ENCODE results near the gene ADCY5.

DNA sequence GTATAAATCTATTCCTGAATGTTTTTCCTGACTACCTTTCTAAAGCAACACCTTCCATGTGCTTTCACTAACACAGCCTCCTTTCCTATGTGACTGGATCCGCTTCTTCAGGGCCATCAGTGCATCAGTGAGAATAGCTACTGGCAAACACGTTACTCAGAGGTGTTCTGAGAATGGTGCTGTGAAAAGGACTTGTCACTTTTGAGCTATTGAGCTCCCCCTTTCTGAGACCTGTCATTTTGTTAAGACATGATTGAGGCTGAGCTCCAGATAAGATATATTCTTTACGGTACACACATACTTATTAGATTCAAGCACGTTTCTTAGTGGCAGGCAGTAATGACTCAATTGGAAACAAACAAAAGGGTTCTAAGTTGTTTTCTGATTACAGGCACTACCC lies 45.0 kb upstream of the ADCY5 start:
- TF ChIP-seq, protein P1, sequence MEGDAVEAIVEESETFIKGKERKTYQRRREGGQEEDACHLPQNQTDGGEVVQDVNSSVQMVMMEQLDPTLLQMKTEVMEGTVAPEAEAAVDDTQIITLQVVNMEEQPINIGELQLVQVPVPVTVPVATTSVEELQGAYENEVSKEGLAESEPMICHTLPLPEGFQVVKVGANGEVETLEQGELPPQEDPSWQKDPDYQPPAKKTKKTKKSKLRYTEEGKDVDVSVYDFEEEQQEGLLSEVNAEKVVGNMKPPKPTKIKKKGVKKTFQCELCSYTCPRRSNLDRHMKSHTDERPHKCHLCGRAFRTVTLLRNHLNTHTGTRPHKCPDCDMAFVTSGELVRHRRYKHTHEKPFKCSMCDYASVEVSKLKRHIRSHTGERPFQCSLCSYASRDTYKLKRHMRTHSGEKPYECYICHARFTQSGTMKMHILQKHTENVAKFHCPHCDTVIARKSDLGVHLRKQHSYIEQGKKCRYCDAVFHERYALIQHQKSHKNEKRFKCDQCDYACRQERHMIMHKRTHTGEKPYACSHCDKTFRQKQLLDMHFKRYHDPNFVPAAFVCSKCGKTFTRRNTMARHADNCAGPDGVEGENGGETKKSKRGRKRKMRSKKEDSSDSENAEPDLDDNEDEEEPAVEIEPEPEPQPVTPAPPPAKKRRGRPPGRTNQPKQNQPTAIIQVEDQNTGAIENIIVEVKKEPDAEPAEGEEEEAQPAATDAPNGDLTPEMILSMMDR (IDR thresholded peaks at IDR 0.05; ENCODE audit: poor library complexity) = no peak
- no peak for TF ChIP-seq EZH2phosphoT487 (IDR thresholded peaks at IDR 0.05; ENCODE audit: low read depth, severe bottlenecking, unreplicated experiment)
